Measurements from ENCODE around the gene ATAT1. TPM values are rescaled to one million over a fixed set of nuclear protein-coding genes. Genes with fewer than 3 reads are reported as not detected.

Gene ATAT1
- polyA plus RNA-seq, 1 donor from 2014 or later: 70.4 TPM

DNA sequence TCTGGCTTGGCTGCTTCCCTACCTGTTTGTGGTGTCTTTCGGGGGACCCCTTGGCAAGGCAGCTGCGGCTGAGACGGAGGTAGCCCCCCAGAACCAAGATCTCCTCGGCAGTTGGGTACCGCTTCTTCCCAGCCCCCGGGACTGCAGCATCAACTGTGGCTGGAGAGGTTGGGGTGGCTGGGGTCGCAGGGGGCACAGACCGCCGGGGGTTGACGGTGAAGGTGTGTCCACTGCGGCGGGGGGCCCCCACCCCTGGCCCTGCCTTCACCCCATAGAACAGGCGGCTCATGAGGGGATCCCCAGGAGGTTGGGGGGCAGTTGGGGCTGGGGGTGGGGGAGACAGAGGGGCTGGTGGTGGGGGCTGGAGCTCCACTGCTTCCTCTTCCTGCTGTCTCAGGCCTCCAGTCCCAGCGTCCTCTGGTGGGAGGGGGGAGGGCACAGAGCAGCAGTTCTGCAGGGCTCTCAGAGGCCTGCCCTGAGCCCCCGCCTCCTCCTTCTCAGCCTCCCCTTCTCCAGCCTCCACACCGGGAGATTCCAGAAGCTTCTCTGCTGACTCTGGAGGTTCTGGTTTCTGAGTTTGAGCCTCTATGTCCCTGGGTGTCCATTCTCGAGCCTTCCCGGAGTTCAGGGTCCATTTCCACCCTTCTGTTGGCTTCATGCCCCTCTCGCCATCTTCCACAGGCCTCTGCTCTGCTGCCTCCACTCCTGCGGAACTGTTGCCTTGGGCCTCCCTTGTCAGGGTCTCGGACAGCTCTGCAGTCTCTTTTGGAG is 57.9 kb downstream of the ATAT1 start:
- H3K27me3 ChIP-seq (ENCODE audit: insufficient read depth, low read depth, low read length): no peaks in the 10 kb centered on the region
- H3K79me2 ChIP-seq (replicated peaks; ENCODE audit: insufficient read depth, low read length): peaks cover 87% of the 10 kb centered on the region
- H3K9ac ChIP-seq (ENCODE audit: low read length): peak overlapping the region; percentile 100
- H2AFZ ChIP-seq (ENCODE audit: low read depth, low read length): no peak overlapping the region
- no peaks in the 10 kb centered on the region for H3K36me3 ChIP-seq (ENCODE audit: insufficient read depth, low read length)
- H3K4me3 ChIP-seq (ENCODE audit: low read length): peak overlapping the region; percentile 99
- no peaks in the 10 kb centered on the region for H3K9me2 ChIP-seq (ENCODE audit: insufficient read depth, low read length)
- H4K20me1 ChIP-seq (ENCODE audit: insufficient read depth): peaks cover 44% of the 10 kb centered on the region
- H3K27ac ChIP-seq (ENCODE audit: low read length): no peak overlapping the region
- H3K4me2 ChIP-seq (ENCODE audit: low read length): peak overlapping the region; percentile 94
- no peaks in the 10 kb centered on the region for H3F3A ChIP-seq (ENCODE audit: insufficient read depth, low read length, poor library complexity, severe bottlenecking)
- no peaks in the 10 kb centered on the region for H3K9me3 ChIP-seq (ENCODE audit: low read length)
- TF ChIP-seq SMC3 (conservative IDR thresholded peaks at IDR 0.05; ENCODE audit: poor library complexity): no peak
- no peak for TF ChIP-seq RAD21 (conservative IDR thresholded peaks at IDR 0.05)
- no peak for TF ChIP-seq POLR2AphosphoS5 (IDR thresholded peaks at IDR 0.05)
- no peak for TF ChIP-seq TAF1 (IDR thresholded peaks at IDR 0.05; ENCODE audit: low read depth)
- TF ChIP-seq, protein P1, sequence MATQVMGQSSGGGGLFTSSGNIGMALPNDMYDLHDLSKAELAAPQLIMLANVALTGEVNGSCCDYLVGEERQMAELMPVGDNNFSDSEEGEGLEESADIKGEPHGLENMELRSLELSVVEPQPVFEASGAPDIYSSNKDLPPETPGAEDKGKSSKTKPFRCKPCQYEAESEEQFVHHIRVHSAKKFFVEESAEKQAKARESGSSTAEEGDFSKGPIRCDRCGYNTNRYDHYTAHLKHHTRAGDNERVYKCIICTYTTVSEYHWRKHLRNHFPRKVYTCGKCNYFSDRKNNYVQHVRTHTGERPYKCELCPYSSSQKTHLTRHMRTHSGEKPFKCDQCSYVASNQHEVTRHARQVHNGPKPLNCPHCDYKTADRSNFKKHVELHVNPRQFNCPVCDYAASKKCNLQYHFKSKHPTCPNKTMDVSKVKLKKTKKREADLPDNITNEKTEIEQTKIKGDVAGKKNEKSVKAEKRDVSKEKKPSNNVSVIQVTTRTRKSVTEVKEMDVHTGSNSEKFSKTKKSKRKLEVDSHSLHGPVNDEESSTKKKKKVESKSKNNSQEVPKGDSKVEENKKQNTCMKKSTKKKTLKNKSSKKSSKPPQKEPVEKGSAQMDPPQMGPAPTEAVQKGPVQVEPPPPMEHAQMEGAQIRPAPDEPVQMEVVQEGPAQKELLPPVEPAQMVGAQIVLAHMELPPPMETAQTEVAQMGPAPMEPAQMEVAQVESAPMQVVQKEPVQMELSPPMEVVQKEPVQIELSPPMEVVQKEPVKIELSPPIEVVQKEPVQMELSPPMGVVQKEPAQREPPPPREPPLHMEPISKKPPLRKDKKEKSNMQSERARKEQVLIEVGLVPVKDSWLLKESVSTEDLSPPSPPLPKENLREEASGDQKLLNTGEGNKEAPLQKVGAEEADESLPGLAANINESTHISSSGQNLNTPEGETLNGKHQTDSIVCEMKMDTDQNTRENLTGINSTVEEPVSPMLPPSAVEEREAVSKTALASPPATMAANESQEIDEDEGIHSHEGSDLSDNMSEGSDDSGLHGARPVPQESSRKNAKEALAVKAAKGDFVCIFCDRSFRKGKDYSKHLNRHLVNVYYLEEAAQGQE (IDR thresholded peaks at IDR 0.05; ENCODE audit: borderline replicate concordance): no peak
- TF ChIP-seq EZH2 (IDR thresholded peaks at IDR 0.05; ENCODE audit: borderline replicate concordance, insufficient read depth, low read length, poor library complexity, severe bottlenecking): no peak
- TF ChIP-seq, protein P2, sequence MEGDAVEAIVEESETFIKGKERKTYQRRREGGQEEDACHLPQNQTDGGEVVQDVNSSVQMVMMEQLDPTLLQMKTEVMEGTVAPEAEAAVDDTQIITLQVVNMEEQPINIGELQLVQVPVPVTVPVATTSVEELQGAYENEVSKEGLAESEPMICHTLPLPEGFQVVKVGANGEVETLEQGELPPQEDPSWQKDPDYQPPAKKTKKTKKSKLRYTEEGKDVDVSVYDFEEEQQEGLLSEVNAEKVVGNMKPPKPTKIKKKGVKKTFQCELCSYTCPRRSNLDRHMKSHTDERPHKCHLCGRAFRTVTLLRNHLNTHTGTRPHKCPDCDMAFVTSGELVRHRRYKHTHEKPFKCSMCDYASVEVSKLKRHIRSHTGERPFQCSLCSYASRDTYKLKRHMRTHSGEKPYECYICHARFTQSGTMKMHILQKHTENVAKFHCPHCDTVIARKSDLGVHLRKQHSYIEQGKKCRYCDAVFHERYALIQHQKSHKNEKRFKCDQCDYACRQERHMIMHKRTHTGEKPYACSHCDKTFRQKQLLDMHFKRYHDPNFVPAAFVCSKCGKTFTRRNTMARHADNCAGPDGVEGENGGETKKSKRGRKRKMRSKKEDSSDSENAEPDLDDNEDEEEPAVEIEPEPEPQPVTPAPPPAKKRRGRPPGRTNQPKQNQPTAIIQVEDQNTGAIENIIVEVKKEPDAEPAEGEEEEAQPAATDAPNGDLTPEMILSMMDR (IDR thresholded peaks at IDR 0.05; ENCODE audit: poor library complexity, severe bottlenecking): no peak
- TF ChIP-seq EP300 (conservative IDR thresholded peaks at IDR 0.05; ENCODE audit: poor library complexity, severe bottlenecking): no peak
- no peak for TF ChIP-seq MXI1 (conservative IDR thresholded peaks at IDR 0.05; ENCODE audit: poor library complexity, severe bottlenecking)

DNA sequence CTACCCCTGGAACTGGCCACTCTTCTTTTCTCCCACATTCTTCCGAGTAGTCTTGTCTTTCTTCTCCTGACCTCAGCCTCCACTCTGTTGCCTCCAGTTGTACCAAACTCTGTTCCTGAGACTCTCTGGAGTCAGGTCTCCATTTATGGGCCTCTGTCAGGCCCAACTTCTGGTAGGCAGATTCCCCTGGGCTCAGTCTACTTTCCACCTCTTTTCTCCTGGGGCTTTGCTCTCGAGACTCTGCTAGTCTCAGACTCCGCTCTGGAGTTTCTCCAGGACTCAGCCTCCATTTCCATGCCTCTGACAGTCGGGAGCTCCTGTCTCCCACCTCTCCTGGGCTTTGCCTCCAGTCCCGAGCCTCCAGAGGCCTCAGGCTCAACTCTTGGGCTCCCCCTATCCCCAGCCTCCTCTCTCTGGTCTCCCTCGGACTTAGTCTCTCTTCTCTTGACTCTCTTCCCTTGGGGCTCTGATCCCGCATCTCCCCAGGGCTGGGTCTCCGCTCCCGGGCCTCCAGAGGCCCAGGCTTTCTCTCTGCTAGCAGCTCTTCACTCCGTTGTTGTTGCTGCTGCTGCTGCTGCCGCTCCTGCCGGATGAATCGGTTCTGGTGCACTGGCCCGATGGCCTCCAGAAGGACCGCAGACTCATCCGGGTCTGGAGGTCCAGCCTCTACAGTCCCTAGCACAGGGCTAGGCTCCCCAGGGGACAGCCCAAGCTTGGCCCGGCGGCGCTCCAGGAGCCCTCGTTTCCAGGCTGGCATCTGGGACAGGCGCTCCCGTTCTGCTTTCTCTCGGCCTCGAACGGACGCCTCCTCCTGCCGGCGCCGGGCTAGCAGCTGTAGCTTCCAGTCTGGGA is 58.7 kb downstream of the ATAT1 start:
- Histone ChIP-seq H3K79me2 (replicated peaks; ENCODE audit: insufficient read depth, low read length) (peaks cover 84% of the 10 kb centered on the region), H3K4me3 (ENCODE audit: low read length) (peak overlapping the region; percentile 99), H3K27me3 (ENCODE audit: insufficient read depth, low read depth, low read length) (no peaks in the 10 kb centered on the region), H2AFZ (ENCODE audit: low read depth, low read length) (no peak overlapping the region), H3K9me2 (ENCODE audit: insufficient read depth, low read length) (no peaks in the 10 kb centered on the region), H3K9me3 (ENCODE audit: low read length) (no peaks in the 10 kb centered on the region), H3K27ac (ENCODE audit: low read length) (peak overlapping the region; percentile 94), H3K4me2 (ENCODE audit: low read length) (peak overlapping the region; percentile 85), H4K20me1 (ENCODE audit: insufficient read depth) (peaks cover 36% of the 10 kb centered on the region), H3F3A (ENCODE audit: insufficient read depth, low read length, poor library complexity, severe bottlenecking) (no peaks in the 10 kb centered on the region), H3K36me3 (ENCODE audit: insufficient read depth, low read length) (no peaks in the 10 kb centered on the region), H3K9ac (ENCODE audit: low read length) (peak overlapping the region; percentile 100)
- TF ChIP-seq, protein P1 (IDR thresholded peaks at IDR 0.05; ENCODE audit: borderline replicate concordance): no peak
- TF ChIP-seq EZH2 (IDR thresholded peaks at IDR 0.05; ENCODE audit: borderline replicate concordance, insufficient read depth, low read length, poor library complexity, severe bottlenecking): no peak

Measured in neural cell (in vitro differentiated cells).